Coronary artery (tissue), 2 donors: ENCODE measurements around the gene OPN1SW.

Source experiments
- DNase-seq: peaks from one replicate; pipeline ENCODE4 v3.0.0-alpha.2; 2017; ENCODE audit warnings: low spot score
- H3K27ac ChIP-seq, 2 donors: fragments of 200-600 bp; sonication (generic); one replicate each; pipeline ENCODE4 v1.5.1; 2016 to 2019
- H3K4me3 ChIP-seq: fragments of 200-600 bp; sonication (generic); 2 replicates; pipeline ENCODE4 v1.5.1; 2016; ENCODE audit warnings: mild to moderate bottlenecking, moderate library complexity
- CTCF ChIP-seq: fragments of 200-600 bp; sonication (generic); IDR thresholded peaks from one replicate; pipeline ENCODE4 v1.5.1; 2019; ENCODE audit warnings: antibody characterized with exemption

OPN1SW gene

DNA sequence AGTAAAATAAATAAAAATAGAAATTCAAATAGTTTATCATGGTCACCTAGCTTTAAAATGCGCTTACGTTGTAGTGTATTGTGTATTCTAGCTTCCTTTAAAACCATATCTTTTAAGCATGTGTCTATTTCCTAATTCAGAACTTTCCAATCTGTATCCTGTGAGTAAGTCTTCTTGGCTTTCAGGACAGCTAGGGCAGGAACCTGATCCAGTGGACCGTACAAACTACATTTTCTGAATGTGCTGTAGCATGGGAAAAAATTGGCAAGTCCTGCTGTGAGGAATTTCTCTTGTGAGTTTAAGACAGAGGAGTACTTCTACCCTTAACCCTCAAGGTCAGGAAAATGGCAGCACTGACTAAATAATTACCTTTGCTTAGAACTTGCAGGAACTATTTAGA lies 12.1 kb downstream of the OPN1SW start:
- Histone ChIP-seq H3K4me3 (no peak overlapping the region), H3K27ac (no peak overlapping the region)
- TF ChIP-seq CTCF: no peak
- DNase-seq: no peak

DNA sequence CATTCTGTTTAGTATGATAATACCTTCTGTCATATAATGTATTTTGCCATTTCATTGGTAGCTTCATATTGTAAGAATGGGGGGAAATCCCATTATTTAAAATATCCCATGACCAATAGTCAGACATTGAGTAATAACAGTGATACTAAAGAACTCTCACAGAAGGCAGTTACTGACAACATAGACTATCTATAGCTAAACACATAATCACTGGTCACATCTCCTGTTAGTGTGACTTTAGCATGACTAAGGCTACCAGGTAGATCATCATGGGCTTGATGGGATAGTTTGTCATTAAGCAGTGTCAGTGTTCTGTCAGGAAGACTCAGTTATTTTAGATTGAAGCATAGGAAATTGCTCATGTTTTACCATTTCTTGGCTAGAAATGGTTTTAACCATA lies 16.4 kb downstream of the OPN1SW start:
- DNase-seq: no peak
- TF ChIP-seq CTCF: no peak
- Histone ChIP-seq H3K4me3 (no peak overlapping the region), H3K27ac (no peak overlapping the region)

GRCh38 chr7:128758553-128758952 lies 17.0 kb downstream of the OPN1SW start:
- DNase-seq: no peak
- no peak overlapping the region for H3K4me3 ChIP-seq
- H3K27ac ChIP-seq: no peak overlapping the region
- no peak for TF ChIP-seq CTCF

- TF ChIP-seq CTCF: no peak
- H3K4me3 ChIP-seq: no peak overlapping the region
- no peak for DNase-seq
- peak overlapping the region in 1 of 2 donors; percentile 35 for H3K27ac ChIP-seq
These were observed 18.4 kb downstream of the OPN1SW start for GRCh38 chr7:128757203-128757602.

- peak overlapping the region; percentile 12 to 79 for H3K27ac ChIP-seq
- no peak for DNase-seq
- no peak for TF ChIP-seq CTCF
- H3K4me3 ChIP-seq: peak overlapping the region; percentile 8
These were observed 19.6 kb downstream of the OPN1SW start for GRCh38 chr7:128755819-128756476.

- no peak for TF ChIP-seq CTCF
- peak overlapping the region; percentile 12 to 79 for H3K27ac ChIP-seq
- no peak for DNase-seq
- no peak overlapping the region for H3K4me3 ChIP-seq
These were observed 20.3 kb downstream of the OPN1SW start for GRCh38 chr7:128755075-128755818.

GRCh38 chr7:128752251-128752650 lies 23.3 kb downstream of the OPN1SW start:
- H3K27ac ChIP-seq: no peak overlapping the region
- H3K4me3 ChIP-seq: no peak overlapping the region
- no peak for DNase-seq
- TF ChIP-seq CTCF: no peak
